Activated CD8-positive, alpha-beta memory T cell treated with anti-CD3 and anti-CD28 coated beads for 1 hour (primary cell): ENCODE results near the gene ATR.
"Not testable (repeated sequence)": the region's sequence is repeated elsewhere in the genome, so short reads cannot be mapped to it uniquely, and the experiment has no call there.

ENCODE experiments used
- DNase-seq, 2 donors: peaks; one replicate each; pipeline ENCODE4 v3.0.0-alpha.2; 2020; ENCODE audit warnings: low read depth in 1 of 2; ENCODE audit errors: extremely low read depth in 1 of 2

The ATR gene

DNA sequence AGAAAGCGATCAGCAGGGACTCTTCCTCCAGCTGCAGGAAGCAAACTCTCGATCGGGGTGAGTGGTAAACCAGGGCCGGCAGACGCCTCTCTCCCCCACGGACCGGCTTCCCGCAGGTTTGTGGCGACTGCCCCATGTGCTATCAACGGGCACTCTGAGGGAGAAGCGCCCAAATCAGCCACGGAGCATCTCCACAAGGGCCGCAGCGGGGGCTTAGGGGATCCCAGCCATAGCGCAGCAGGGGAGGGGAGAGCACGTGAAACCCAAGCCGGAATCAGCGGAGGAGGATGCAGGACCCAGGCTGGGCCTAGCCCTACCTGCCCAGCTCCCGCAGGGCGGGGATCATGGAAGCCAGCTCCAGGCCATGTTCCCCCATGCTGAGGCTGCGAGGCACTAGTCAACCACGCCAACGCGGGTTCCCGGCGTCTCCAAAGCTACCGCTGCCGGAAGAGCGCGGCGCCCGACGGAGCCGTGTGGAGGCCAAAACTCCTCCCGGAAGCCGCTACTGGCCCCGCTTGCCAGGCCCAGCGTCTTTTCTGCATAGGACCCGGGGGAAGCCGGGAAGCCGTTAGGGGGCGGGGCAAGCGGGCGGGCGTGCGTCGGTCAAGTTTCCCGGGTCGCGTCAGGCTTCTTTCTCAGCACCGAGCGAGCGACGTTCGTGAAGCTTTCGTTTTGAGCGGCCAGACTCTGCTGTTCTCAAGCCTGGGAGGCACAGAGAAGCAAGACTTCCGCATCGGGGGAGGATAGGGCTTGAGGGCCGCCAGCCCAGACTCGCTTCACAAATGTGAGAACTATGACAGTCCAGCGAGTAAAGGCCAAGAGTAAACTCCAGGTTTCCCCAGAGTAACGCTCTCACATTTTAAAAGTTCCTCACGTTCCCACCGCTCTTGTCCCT lies at the start of gene ATR:
TSS of gene ATR (minus strand) at position 405 of the 895 bp plus-strand sequence. CDS start at position 376, 29 bp downstream.
- DNase-seq: peak; percentile 88 to 94

DNA sequence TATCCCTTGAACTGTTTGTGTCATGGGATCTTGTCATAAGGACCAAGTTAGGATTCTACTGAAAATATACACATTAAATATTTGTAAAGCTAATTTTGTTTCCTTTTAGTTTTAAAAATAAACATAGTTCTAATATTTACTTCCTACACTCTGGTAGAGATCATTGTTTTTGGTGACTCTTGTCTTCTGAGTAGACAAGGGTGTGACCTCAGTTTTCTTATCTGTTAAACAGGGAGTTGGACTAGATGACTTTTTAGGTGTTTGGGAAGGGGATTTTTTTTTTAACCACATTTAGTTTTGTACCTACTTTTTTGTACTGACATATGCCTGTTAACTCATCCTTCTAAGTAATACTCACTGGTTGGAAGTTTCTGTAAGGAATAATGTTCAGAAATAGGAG lies 48.4 kb upstream of the ATR start:
- no peak for DNase-seq

DNA sequence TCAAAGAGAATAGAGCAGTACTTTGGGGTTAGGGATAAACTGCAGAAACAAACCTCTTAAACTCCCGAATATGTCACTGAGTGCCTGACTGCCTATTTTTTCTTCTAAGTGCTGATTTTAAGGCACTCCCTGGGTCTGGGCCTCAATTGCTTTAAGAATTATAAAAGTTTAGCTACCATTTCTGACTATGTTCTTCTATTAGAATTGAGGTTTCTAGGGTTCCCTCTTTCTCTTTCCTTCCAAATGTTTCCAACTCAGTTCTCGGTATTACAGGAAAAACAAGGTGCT lies 46.6 kb upstream of the ATR start:
- no peak for DNase-seq

DNA sequence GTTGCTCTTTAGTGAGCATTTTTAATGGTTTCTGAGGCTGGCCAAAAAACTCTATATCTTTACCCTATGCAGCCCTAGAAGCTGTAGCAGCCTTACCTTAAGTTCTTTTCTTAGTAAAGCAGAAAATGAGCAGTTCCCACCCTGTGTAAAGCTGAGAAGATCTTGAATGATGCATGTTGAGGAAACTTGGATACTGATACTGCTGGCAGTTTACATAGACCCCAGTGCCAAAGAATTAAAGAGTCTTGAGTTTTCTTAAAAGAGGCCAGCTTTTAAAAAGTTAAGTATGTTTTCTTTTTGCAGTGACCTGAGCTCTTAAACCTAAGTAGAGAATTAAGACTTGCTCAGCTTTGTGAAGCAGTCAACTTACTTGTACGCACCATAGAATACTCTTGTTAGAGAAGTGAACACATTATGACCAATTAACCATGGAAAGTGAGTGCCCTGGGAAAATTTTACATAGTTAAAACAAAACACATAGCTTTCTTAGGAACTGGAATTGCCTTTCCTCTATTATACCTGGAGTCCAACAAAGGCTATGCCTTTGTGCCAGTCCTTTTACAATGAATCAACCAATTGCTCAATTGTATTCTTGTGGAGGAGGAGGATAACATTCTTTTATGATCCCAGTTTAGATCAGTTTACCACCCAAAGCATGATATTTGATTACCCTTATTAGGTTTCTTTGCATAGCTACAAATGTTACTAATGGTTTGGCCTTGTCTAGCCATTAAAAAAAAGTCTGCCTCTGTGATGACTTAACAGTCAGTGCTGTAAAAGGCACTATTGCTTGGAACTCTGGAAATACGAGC lies 46.0 kb upstream of the ATR start:
- no peak for DNase-seq

DNA sequence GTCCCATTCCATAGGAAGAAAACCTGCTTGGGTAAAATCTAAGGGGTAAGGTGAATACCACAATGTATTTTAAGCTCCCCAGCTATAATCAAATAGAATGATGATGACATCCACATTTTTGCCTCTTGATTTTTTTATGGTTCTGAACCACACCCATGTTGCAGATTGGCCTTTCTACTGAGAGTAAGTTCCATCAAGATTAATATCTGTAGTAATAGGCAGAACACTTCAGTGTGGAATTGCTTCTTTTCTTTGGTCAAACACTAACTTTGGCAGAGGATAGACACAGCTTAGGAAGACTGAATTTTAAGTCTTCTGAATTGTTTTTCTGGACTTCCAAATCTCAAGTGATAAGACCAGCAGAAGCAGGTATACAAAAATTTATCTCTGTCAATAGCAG lies 44.7 kb upstream of the ATR start:
- DNase-seq: no peak

DNA sequence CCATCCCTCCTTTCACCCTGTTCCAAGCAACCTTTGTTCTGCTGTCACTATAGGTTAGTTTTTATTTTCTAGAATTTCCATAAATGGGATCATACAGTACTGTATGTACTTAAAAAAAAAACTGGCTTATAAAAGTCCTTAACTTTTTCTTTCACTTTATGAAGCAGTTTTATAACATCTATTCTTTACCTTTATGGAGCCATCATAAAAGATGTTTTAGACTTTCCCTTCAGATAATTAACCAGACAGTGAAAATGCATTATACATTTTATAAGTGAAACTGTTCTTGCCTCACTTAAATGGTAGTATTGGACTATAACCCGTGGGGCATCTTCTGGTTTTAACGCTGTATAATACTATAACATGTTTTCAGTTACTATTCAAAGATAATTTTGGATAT lies 43.9 kb upstream of the ATR start:
- DNase-seq: no peak

DNA sequence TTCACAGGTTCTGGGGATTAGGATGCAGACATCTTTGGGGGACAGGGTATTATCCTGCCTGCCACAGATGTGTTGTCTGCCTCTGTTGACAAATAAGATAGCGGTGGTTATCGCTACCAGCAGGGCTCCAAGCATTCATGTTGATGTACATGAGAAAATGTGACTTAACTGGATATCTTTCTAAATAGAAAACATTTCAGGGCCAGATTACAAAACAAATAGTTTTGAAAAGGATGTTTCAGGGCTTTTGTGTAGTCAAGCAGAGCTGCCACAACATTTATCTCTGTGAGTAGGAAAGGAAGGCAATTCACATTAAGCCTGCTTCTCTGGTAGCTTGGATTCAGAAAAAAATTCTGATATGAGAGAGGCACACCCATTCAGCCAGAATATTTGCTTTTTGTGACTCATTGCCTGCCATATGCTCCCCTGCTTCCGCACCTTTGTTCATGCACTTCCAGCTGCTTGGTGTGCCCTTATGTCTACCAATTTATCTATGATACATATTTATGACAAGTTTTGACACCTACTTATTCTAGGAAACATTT lies 40.5 kb upstream of the ATR start:
- DNase-seq: no peak

DNA sequence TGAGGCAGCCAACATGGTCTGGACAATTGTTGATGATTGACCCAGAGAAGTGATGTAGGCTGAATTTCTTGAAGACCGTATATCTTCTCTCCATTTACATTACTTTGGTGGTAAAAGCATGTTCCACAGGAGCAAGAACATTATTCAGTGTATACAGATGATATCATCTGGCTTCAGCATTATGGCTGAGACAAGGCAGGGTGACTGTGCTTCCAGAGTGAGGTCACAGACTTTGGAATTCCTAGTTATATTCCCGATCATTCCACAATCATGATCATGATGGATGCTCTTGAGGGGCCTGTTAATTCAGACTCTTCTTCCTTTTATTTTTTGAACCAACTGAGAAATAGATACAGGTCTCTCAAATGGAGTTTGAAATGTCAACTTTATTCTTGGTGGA lies 36.6 kb upstream of the ATR start:
- no peak for DNase-seq

DNA sequence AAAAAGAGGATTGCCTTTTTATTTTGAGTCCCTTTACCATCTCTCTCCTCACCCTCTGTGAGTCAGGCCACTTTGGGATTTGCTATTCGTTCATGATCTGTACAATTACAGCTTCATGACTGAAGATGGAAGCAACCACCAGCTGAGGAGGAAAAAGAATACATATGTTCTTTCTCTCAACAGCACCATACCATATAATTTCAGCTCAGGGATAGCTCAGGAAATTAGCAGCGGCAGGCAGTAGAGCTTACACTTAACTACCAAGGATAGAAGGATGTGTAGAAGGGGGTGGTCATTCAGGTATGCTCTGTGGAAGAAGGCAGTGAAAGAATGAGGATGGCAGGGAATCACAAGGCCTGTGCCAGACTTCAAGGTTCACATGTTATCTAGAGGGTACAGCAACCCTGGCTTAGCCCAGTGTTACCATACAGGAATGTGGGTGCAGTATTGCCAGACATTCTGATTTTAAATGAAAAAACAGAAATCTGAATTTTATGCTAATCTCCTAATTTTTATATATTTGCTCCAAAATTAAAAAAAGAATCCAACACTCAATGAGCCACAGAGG lies 35.6 kb upstream of the ATR start:
- no peak for DNase-seq

DNA sequence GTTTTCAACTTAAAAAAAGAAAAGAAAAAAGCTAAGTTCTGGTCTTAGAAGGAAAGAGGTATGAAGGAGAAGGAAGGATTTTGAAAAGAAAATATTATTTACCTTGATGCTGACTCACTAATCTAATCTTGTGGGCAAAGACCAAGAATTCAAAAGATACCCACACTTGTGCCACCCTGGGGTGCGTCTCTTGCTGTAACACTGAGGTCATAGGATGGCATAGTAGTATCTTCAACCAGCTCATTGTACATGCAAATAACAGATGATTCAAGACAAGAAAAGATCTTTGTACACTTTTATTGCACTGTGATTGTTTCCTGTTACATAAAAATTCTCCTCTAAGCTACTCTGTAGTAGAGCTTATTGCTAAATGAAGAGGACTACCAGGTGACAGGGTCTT lies 35.0 kb upstream of the ATR start:
- DNase-seq: no peak

DNA sequence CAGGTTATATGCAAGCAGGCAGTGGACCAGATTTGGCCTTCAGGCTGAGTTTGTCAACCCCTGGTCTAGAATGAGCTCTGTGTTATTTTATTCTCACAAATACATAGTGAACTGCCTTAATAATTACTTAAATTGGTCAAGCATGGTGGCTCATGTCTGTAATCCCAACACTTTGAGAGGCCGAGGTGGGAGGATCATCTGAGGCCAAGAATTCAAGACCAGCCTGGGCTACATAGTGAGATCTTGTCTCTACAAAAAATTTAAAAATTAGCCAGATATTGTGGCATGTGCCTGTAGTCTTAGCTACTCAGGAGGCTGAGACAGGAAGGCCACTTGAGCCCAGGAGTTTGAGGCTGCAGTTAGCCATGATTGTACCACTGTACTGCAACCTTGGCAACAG lies 32.7 kb upstream of the ATR start:
- DNase-seq: no peak

DNA sequence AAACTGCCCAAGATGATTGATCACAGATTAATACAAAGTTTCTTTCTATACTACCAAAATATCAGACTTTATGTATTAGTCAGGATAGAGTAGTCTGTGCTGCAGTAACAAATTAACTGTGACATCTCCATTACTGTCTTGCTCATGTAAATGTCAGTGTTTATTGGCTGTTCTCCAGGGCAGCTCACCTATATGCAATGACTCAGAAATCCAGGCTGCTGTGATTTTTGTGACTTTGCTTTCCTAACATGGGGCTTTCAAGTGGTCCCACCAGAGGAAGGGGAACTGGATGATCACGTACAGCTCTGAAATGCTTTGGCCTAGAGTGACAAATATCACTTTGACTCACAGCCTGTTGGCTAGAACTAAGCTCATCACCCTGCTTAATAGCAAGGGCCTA lies 30.6 kb upstream of the ATR start:
- no peak for DNase-seq

DNA sequence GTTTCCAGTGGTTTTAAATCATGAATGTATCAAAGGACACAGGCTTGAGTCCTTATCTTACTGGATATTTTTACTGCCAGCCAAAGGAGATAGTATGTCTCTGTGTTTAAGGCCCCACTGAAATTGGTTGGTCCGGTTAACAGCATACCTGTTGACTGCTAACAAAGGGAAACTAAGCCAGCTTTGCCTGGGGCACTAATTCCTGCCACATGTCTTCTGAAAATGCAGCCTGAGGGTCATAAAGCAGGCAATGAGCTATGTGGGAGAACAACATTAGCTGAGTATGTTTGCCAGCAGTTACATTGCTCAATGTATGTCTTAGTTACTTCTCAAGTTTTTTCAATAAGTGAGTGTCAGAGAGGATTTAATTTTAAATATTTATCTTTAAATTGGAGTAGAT lies 30.1 kb upstream of the ATR start:
- no peak for DNase-seq

DNA sequence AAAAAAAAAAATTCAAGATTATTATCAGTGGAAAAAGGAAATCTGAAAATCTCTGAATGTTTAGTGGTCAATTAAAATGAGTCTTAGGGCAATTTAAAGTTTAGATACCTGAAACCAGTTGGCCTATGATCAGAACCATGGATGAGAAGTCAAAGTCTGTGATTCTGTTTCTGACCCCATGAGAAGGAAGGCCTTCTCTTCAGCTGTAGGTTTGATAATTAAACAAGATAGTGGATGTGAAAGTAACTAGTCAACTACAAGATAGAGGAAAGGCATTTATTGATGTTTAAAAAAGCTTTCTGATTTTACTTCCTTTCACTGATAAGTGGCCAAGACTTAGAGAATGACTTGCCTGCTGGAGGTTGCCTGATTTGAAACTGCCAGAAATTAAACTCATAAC lies 26.4 kb upstream of the ATR start:
- DNase-seq: no peak

DNA sequence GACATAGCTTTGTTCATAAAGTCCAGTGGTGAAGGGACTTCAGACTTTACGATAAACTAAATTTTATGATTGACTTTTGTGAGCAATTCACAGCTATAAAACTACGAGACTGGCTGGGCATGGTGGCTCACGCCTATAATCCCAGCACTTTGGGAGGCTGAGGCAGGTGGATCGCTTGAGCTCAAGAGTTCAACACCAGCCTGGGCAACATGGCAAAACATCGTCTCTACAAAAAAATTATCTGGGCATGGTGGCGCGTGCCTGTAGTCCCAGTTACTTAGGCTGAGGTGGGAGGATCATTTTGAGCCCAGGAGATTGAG lies 24.8 kb upstream of the ATR start:
- not testable (repeated sequence) for DNase-seq

DNA sequence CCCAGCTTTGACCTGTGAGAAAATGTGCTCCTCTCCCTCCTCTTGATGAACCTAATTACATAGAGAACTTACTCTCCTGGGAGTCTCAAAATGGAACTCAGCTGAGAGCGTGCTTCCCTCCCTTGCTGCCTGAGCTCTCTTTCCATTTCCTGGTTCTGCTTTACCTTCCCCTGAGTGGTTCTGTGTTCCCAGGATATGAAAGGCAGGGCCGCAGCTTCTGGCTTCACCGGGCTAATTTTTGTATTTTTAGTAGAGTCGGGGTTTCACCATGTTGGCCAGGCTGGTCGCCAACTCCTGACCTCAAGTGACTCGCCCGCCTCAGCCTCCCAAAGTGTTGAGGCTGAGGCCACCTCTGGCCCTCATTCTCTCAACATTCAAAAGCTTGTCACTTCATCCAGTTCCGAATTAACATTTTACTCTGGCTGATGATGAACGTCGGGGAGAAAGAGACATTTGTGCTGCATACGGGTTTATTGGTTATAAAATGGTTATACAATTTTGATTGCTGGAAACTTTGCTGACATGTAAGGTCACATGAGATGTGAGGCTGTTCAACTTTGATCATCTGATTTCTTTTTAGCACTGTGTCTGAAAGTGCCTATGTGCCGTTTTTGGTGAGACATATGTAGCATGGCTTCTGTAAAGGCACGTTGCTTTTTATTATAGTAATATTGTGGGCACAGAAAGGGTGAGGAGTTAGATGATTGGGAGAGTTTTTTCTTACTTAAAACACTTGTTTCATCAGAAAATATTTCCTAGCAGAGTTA lies 24.3 kb upstream of the ATR start:
- no peak for DNase-seq

DNA sequence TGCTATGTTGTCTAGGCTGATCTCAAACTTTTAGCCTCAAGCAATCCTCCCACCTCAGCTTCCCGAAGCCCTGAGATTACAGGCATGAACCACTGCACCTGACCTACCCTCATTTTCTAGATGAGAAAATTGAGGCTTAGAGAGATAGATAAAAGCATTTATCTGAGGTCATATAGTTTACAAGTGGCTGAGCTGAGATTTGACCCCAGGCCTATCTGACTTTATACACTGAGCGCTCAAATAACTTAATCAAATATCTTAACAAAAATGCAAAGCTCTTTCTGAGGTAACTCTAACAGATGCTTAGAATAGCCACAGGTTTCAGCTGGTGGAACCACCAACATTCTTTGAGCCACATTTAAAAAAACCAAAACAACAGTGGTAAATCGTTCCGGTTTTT lies 23.2 kb upstream of the ATR start:
- DNase-seq: no peak

DNA sequence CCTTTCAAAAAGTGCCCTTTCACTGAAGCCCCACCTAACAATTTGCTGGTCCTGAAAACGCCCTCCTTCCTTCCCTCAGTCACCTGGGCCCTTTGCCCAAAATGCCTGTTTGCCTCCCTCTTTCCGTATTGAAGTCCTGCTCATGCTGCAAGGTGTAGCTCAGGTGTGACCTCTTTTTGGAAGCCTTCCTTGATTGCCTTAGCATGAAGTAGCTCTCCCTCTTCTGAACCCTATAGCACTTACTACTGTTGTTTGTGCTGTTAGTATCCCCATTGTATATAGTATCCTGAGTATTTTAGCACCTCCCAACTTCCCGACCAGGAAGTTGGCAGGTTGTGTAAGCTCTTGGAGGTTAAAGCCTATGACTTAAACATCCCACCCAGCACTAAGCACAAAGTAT lies 19.4 kb upstream of the ATR start:
- no peak for DNase-seq

DNA sequence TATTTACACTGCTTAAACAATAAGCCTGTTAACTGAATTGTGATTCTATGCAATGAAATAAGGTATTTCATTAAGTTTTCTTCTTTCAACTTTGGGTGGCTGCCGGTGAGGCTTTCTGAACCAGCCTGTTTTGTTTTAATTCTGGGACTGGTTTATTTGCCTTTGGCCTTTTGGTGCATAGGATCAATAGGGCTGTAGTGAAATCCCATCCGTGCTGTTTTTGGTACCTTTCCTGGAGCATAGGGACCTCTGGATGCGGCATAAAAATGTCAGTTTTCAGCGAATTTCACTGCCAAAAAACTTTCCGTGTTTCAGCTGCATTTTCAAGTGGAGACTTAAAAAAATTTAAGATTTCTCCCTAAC lies 18.2 kb upstream of the ATR start:
- DNase-seq: no peak

DNA sequence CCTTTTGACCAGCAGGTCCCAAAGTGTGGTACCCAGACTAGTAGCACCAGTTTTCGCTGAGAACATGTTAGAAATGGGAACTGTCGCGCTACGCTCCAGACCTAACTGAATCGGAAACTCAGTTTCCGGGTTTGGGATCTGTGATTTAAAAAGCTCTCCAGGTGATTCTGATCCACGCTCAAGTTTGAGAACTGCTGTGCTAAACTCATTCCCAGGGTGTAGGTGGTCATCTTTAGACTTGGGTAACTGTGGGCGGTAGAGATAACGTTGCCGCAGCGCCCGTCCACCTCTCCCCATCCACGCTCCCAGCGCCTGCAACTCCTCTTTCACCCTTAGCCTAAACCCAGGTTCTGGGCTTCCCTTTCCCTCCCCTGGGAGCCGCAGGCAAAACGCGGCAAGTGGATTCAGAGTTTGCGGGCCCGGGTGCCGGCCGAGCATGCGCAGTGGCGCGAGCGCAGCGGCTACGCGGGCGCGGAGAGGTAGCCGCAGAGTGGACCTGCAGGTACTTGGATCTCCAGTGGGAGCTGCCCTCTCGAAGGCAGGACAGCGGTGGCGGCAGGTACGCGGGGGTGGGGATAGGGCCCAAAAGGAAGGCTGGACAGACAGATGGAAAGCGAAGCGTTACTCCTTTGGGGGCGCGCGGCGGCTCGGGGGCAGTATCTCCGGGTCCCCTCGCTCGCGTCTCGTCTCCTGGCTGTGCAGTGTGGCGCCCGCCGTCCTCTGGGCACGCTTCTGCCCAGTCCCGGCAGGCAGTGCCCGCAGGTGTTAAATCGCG lies 17.6 kb upstream of the ATR start, which contains the start of gene PLS1:
TSS of gene PLS1 (plus strand) at position 443 of the 775 bp plus-strand sequence. CDS start 67,845 bp downstream, outside the sequence.
- DNase-seq: peak; percentile 54 to 74
